Lower lobe of right lung (tissue), 2 donors: ENCODE measurements around the gene C21orf58. TPM values are rescaled to one million over a fixed set of nuclear protein-coding genes. Genes with fewer than 3 reads are reported as not detected.

Experiments used
- ATAC-seq, 2 donors: fragments of 200-7000 bp; cut with Tn5 transposase; one replicate each; pipeline ENCODE4 v1.9.1; 2020 to 2022; ENCODE audit warnings: mild to moderate bottlenecking in 2 of 2, moderate library complexity in 2 of 2
- DNase-seq: peaks from one replicate; pipeline ENCODE4 v3.0.0-alpha.2; 2020
- H3K27ac ChIP-seq: fragments of 200-600 bp; one replicate; pipeline ENCODE4 v1.8.0; 2022
- H3K27me3 ChIP-seq: fragments of 200-600 bp; one replicate; pipeline ENCODE4 v1.8.0; 2022; ENCODE audit warnings: low read depth
- H3K36me3 ChIP-seq: fragments of 200-600 bp; one replicate; pipeline ENCODE4 v1.8.0; 2022; ENCODE audit warnings: mild to moderate bottlenecking
- H3K4me1 ChIP-seq: fragments of 200-600 bp; one replicate; pipeline ENCODE4 v1.8.0; 2022
- H3K4me3 ChIP-seq: fragments of 200-600 bp; one replicate; pipeline ENCODE4 v1.8.0; 2022; ENCODE audit warnings: mild to moderate bottlenecking
- H3K9me3 ChIP-seq: fragments of 200-600 bp; one replicate; pipeline ENCODE4 v1.8.0; 2022
- intact Hi-C: fragments of 100-400 bp; cut with DNase I; formaldehyde crosslinking; loops from one replicate; pipeline ENCODE4 v1.11.0; 2022
- total RNA-seq: library from RNA; stranded (reverse); fragmentation: NEBNext Ultra II Directional; extraction: Animal tissue kit (Norgen Biotek cat#: 25700); gene quantifications from one replicate; pipeline ENCODE4 v1.2.1, GENCODE V29; 2021
- TF ChIP-seq, protein P1 (sequence below): fragments of 200-600 bp; IDR thresholded peaks from one replicate; pipeline ENCODE4 v1.8.0; 2022; ENCODE audit warnings: antibody characterized with exemption, mild to moderate bottlenecking
- donor health status: DM: no; HTN: yes; CAD: no; lungs with severe emphysema.

The C21orf58 gene
- total RNA-seq, 1 donor from 2014 or later, result 9.5 TPM

GRCh38 chr21:46362946-46363345 lies 39.3 kb upstream of the C21orf58 start:
- Histone ChIP-seq H3K36me3 (peaks cover 83% of the 10 kb centered on the region), H3K4me3 (no peak overlapping the region), H3K4me1 (no peaks in the 10 kb centered on the region), H3K9me3 (no peaks in the 10 kb centered on the region), H3K27ac (no peak overlapping the region), H3K27me3 (no peaks in the 10 kb centered on the region)
- intact Hi-C loops, result no loop called here
- TF ChIP-seq, protein P1, sequence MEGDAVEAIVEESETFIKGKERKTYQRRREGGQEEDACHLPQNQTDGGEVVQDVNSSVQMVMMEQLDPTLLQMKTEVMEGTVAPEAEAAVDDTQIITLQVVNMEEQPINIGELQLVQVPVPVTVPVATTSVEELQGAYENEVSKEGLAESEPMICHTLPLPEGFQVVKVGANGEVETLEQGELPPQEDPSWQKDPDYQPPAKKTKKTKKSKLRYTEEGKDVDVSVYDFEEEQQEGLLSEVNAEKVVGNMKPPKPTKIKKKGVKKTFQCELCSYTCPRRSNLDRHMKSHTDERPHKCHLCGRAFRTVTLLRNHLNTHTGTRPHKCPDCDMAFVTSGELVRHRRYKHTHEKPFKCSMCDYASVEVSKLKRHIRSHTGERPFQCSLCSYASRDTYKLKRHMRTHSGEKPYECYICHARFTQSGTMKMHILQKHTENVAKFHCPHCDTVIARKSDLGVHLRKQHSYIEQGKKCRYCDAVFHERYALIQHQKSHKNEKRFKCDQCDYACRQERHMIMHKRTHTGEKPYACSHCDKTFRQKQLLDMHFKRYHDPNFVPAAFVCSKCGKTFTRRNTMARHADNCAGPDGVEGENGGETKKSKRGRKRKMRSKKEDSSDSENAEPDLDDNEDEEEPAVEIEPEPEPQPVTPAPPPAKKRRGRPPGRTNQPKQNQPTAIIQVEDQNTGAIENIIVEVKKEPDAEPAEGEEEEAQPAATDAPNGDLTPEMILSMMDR, result no peak
- DNase-seq (no peak), ATAC-seq (no peak)

GRCh38 chr21:46361935-46362334 lies 38.3 kb upstream of the C21orf58 start:
- H3K36me3 ChIP-seq, result peaks cover 83% of the 10 kb centered on the region
- H3K27me3 ChIP-seq, result no peaks in the 10 kb centered on the region
- H3K4me3 ChIP-seq, result no peak overlapping the region
- DNase-seq (no peak), ATAC-seq (no peak)
- H3K4me1 ChIP-seq, result no peaks in the 10 kb centered on the region
- no peaks in the 10 kb centered on the region for H3K9me3 ChIP-seq
- intact Hi-C loops, result no loop called here
- no peak overlapping the region for H3K27ac ChIP-seq
- TF ChIP-seq, protein P1, result no peak

DNA sequence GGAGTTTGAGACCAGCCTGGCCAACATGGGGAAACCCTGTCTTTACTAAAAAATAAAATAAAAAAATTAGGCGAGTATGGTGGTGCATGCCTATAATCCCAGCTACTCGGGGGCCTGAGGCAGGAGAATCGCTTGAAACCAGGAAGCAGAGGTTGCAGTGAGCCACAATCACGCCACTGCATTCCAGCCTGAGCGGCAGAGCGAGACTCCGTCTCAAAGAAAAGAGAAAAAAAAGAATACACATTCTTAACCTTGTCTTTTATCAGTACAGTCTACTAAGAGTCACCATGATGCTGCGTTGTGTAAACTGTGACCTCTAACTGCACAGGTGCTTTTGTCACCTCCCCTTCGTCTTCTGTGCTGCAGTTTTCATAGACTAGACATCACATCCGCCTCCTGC lies 37.5 kb upstream of the C21orf58 start:
- TF ChIP-seq, protein P1, result no peak
- no peaks in the 10 kb centered on the region for H3K9me3 ChIP-seq
- DNase-seq (no peak), ATAC-seq (no peak)
- H3K27ac ChIP-seq, result no peak overlapping the region
- intact Hi-C loops, result no loop called here
- H3K4me3 ChIP-seq, result no peak overlapping the region
- H3K27me3 ChIP-seq, result no peaks in the 10 kb centered on the region
- no peaks in the 10 kb centered on the region for H3K4me1 ChIP-seq
- peaks cover 83% of the 10 kb centered on the region for H3K36me3 ChIP-seq

- TF ChIP-seq, protein P1, result no peak
- no peak for DNase-seq
- intact Hi-C loops, result no loop called here
- no peak overlapping the region for H3K4me3 ChIP-seq
- no peaks in the 10 kb centered on the region for H3K4me1 ChIP-seq
- no peaks in the 10 kb centered on the region for H3K27me3 ChIP-seq
- H3K9me3 ChIP-seq, result no peaks in the 10 kb centered on the region
- peak in 1 of 2 donors; percentile 17 for ATAC-seq
- no peak overlapping the region for H3K27ac ChIP-seq
- H3K36me3 ChIP-seq, result peaks cover 90% of the 10 kb centered on the region
Observed at GRCh38 chr21:46357684-46358425, 34.2 kb upstream of the C21orf58 start.

- TF ChIP-seq, protein P1, result no peak
- peaks cover 91% of the 10 kb centered on the region for H3K36me3 ChIP-seq
- DNase-seq, result no peak
- ATAC-seq, result no peak
- no peak overlapping the region for H3K27ac ChIP-seq
- no peaks in the 10 kb centered on the region for H3K4me1 ChIP-seq
- intact Hi-C loops, result no loop called here
- H3K4me3 ChIP-seq, result no peak overlapping the region
- H3K27me3 ChIP-seq, result no peaks in the 10 kb centered on the region
- no peaks in the 10 kb centered on the region for H3K9me3 ChIP-seq
Observed at GRCh38 chr21:46357335-46357604, 33.6 kb upstream of the C21orf58 start.
